Activated CD4-positive, alpha-beta T cell treated with anti-CD3 and anti-CD28 coated beads, Interleukin-2, amount 50 U/mL, for 1 hour (primary cell): ENCODE data around the gene BAZ2B.
"Not testable (repeated sequence)": the region's sequence is repeated elsewhere in the genome, so short reads cannot be mapped to it uniquely, and the experiment has no call there.

Source experiments
- DNase-seq: peaks from one replicate; pipeline ENCODE4 v3.0.0-alpha.2; 2020

BAZ2B gene

DNA sequence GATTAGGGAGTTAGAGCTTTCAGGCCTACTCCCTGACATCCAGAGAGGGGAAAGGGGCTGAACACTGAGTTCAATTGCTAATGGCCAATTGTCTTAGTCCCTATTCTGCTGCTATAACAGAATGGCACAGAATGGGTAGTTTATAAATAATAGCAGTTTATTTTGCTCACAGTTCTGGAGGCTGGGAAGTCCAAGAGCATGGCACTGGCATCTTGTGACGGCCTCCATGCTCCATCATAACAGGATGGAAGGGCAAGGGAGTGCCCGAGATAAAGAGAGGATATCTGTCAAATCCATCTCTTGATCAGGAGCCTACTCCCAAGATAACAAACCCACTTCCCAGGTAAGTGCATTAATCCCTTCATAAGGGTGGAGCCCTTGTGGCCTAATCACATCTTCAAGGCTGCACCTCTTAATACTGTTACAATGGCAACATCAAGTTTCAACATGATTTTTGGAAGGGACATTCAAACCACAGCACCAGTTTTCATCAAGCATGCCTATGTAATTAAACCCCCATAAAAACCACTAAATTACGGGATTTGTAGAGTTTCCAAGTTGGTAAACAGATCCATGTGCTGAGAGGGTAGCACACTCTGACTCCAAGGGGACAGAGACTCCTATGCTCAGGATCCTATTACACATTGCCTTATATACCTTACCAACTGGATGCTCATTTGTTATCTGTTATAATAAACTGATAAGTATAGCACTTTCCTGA lies 44.6 kb downstream of the BAZ2B start:
- DNase-seq = no peak

DNA sequence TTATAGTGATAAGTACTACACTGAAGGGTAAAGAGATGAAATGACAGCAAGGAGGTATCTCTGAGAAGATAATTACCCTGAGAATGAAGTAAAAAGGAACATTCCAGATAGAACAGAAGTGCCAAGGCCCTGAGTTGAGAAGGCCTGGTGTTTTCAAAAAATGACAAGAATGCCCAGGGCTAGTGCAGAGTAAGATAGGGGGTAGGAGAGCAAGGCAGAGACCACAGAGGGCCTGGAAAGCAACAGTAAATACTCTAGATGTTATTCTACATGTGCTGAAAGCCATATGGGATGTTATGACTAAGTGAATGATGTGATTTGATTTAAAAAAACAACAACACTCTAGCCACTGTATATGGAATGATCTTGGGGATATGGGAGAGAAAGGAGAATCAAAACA lies 52.3 kb downstream of the BAZ2B start:
- no peak for DNase-seq

- DNase-seq = no peak
These were observed 54.1 kb downstream of the BAZ2B start for GRCh38 chr2:159562248-159562647.

DNA sequence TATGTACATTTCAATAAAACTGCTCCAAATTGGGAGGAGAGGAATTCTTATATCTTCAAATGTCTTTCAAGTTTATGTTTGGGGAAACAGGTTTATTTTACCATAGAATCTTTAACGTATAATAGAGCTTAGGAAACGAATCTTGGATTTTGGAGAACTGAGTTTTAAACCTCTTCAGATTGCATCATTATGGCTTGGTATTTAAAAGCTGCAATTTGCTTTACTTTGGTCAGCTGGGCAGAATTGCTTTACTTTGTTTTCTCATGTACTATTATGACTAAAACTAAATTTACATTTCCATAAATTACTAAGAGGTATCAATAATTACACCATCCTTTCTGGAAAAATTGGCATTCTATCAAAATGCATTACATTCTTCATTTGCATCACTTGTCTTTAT lies 54.6 kb downstream of the BAZ2B start:
- no peak for DNase-seq

- no peak for DNase-seq
These were observed 55.1 kb downstream of the BAZ2B start for GRCh38 chr2:159561242-159561641.

DNA sequence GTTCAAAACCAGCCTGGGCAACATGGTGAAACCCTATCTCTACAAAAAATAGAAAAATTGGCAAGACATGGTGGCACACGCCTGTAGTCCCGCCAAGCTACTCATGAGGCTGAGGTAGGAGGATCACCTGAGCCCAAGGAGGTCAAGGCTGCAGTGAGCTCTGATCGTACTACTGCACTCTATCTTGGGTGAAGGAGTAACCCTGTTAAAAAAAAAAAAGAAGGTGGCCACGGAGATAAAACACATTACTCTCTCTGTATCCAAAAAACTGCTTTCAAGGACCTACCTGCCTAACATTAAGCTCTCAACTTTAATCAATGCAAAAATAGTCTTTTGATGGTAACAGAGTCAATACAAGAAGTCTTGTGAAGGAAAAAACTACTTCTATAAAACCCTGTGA lies 57.3 kb downstream of the BAZ2B start:
- DNase-seq = no peak

- DNase-seq = no peak
These were observed 57.9 kb downstream of the BAZ2B start for GRCh38 chr2:159558479-159558878.

GRCh38 chr2:159557437-159558034 lies 58.8 kb downstream of the BAZ2B start:
- no peak for DNase-seq

GRCh38 chr2:159555651-159556392 lies 60.5 kb downstream of the BAZ2B start:
- no peak for DNase-seq

DNA sequence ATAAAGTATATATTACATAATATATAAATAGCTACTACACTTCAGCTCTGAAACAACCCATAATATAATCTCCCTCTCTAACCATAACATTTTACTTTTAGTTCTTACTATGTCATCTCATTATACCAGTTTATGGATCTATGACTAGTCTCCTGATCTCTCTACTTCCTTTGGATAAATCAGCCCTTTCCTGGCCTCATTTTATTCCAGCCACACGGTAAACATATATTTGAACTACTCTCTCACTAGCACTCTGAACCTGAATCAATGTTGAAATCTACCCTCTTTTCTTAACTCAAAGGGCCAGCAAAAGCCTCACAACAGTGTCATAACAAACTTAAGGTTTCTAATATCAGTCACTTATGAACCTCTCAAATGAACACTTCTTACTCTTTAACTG lies 62.6 kb downstream of the BAZ2B start:
- no peak for DNase-seq

DNA sequence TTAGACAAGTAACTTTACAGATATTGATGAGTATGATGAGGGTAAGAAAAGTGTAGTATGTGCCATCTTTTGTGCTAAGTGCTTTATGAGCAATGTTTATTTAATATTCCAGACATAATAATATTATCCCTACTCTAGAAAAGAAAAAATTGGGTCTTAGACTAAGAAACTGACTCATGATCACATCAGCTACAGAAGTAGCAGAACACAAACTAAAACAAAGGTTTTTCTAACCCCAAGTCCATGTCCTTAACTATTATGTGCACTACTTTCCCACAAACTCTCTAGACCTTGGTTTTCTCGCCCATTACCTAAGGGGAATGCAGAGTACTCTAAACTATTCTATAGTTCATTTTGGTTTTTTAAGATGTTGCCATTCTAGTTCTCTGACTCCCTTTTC lies 64.5 kb downstream of the BAZ2B start:
- DNase-seq = no peak

DNA sequence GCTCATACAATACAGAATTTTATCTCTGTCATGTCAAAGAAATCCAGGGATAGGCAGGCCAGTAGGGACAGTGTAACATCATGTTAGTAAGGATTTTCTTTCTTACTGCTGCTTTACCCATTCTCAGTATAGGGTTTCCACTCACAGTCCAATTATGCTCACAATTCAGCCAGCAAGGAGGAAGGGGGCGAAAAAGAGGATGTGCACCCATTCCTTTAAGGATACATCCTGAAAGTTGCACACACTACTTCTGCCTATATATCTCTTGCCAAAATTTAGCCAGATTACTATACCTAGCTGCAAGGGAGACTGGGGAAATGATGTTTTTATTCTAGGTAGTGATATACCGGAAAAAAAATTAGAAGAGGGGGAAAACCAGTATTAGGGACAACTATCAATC lies 66.1 kb downstream of the BAZ2B start:
- DNase-seq = no peak

- DNase-seq = no peak
These were observed 67.1 kb downstream of the BAZ2B start for GRCh38 chr2:159549234-159549633.

- DNase-seq = no peak
These were observed 69.5 kb downstream of the BAZ2B start for GRCh38 chr2:159546716-159547430.

GRCh38 chr2:159546039-159546438 lies 70.3 kb downstream of the BAZ2B start:
- DNase-seq = no peak

- DNase-seq = no peak
These were observed 71.3 kb downstream of the BAZ2B start for GRCh38 chr2:159545085-159545484.

DNA sequence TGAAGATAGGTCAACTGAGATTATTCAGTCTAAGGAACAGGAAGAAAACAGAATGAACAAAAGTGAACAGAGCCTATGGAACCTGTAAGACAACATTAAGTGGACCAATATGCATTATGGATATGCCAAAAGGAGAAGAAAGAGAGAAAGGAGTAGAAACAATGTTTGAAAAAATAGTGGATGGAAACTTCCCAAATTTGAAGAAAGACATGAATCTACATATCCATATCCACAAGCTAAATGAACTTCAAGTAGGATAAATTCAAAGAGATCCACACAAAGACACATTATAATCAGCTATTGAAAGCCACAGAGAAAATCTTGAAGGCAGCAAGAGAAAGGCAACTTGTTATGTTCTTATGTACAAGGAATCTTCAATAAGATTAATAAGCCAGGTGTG lies 74.2 kb downstream of the BAZ2B start:
- no peak for DNase-seq

DNA sequence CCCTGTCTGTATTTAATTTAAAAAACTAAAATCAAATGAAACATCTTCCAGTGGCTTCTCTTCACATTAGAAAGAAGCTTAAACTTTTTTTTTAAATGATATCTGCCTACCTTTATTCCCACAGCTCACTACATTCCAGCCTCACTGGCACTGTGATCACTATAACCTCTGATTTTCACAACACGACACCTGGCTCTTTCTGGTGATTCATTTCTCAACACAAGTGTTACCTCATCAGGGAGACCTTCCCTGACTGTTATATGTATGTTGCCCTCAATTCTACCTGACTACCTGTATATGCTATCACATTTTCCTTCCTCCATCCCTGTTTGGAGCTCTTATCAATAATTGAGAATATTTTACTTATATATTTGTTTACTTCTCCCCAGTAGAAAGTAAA lies 76.6 kb downstream of the BAZ2B start:
- DNase-seq = no peak

DNA sequence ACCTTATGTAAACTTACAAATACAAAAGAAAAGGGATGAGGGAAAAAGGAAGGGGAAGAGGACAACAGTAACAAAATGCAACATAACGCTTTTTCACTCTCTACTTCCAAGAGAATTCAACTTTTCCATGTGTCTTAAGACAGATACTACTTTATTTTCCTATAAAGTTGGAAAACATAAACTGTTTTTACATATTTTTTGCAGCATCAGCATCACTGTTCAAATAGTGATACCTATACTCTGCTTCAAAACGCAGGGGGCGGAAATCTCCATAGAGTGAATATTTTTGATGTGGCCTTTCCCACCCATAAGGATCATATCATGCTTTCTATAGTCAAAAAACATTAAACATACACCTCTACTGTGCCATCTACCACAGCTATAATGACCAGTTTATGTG lies 77.5 kb downstream of the BAZ2B start:
- DNase-seq = no peak

GRCh38 chr2:159535261-159535660 lies 81.1 kb downstream of the BAZ2B start:
- DNase-seq = not testable (repeated sequence)

GRCh38 chr2:159531475-159531874 lies 84.9 kb downstream of the BAZ2B start:
- no peak for DNase-seq

DNA sequence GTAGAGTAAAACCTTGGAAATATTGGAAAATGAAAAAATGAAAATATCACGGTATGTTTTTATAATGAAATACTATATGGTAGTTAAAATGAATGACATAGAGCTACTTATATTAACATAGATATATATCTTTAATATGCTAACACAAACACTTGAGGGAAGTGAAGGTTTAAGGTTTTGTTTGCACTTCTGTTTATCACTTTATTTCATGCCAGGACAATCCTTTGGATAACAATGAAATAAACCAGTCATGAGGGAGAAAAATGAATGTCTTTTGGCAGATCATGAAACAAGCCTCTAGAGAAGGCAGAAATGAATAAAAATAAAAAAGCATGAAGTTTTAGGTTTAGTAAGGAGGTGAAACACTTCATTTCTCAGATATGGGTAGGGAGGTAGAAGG lies 89.9 kb downstream of the BAZ2B start:
- DNase-seq = no peak

- no peak for DNase-seq
These were observed 91.3 kb downstream of the BAZ2B start for GRCh38 chr2:159525012-159525411.

DNA sequence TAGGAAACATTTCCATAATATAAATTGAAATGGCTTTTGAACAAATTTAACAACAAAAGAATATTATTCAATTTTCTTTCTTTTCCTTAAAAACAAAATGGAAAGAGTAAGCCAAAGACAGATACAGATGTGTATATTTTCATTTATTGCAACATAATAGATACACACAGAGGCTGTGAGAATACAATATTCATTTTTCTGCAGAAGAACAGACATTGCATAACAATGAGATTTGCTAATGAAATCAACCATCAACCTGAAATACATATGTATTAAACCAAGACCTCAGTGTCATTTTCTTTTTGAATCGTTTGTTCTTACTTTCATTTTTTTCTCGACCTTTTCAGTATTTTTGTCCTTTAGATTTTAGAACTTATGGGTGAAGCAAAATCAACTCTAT lies 95.1 kb downstream of the BAZ2B start:
- no peak for DNase-seq
